Suprapubic skin (tissue), 3 donors: ENCODE measurements around the gene NCLN.

Experiments
- CTCF ChIP-seq, 2 donors: fragments of 200-600 bp in 1 of 2; fragments of 450-650 bp in 1 of 2; sonication (generic) in 1 of 2; IDR thresholded peaks; one replicate each; pipeline ENCODE4 v1.5.1; 2016 to 2019; ENCODE audit warnings: antibody characterized with exemption in 2 of 2, mild to moderate bottlenecking in 1 of 2, moderate library complexity in 1 of 2
- EP300 ChIP-seq: sonication (generic); formaldehyde crosslinking; IDR thresholded peaks from one replicate; pipeline ENCODE4 v1.6.1; 2017; ENCODE audit warnings: antibody characterized with exemption
- POLR2A ChIP-seq, 2 donors: fragments of 450-650 bp; IDR thresholded peaks; one replicate each; pipeline ENCODE4 v1.6.1; 2017; ENCODE audit warnings: antibody characterized with exemption in 2 of 2, mild to moderate bottlenecking in 2 of 2, moderate library complexity in 2 of 2

GRCh38 chr19:3204646-3205275, 19.0 kb downstream of the NCLN start:
- TF ChIP-seq CTCF (IDR thresholded peaks at IDR 0.05) (no peak), EP300 (no peak), POLR2A (IDR thresholded peaks at IDR 0.05) (no peak)
